Measurements from ENCODE around the gene FAT2.

- TF ChIP-seq SPI1 (IDR thresholded peaks at IDR 0.05; ENCODE audit: borderline replicate concordance, low read depth) (no peak), REST (IDR thresholded peaks at IDR 0.05; ENCODE audit: insufficient replicate concordance, low read depth) (no peak), CTCF (IDR thresholded peaks at IDR 0.05; ENCODE audit: insufficient read depth, low read length) (no peak), POLR2AphosphoS5 (IDR thresholded peaks at IDR 0.05; ENCODE audit: low read depth) (no peak)
These were observed 20.4 kb downstream of the FAT2 start for GRCh38 chr5:151570512-151571269.
